HEK293 (cell line): ENCODE data around the gene EIF4B.

ENCODE experiments used
- CTCF ChIA-PET: fragments of 350-600 bp; formaldehyde crosslinking; extraction: SDS; loops from one replicate; lab custom pipeline; 2021; ENCODE audit warnings: antibody characterized with exemption; lab: Yijun Ruan, JAX
- POLR2A ChIA-PET: fragments of 300-600 bp; formaldehyde crosslinking; extraction: SDS; loops from one replicate; lab custom pipeline; 2020; ENCODE audit warnings: antibody characterized with exemption, inconsistent platforms; lab: Yijun Ruan, JAX
- H3K27ac ChIP-seq: fragments of 200-500 bp; sonication (Bioruptor generic); 2 replicates; pipeline ENCODE4 v1.5.1; 2014; ENCODE audit warnings: low read depth, low read length, control low read depth, inconsistent platforms; ENCODE audit errors: extremely low read depth
- H3K36me3 ChIP-seq, 2 experiments: fragments of 200-500 bp in 1 of 2; sonication (Bioruptor generic) in 1 of 2; 1 replicate in 1 of 2; 2 replicates in 1 of 2; pipeline ENCODE4 v1.5.1; 2014 to 2017; ENCODE audit warnings: inconsistent platforms in 2 of 2, low read length in 2 of 2; ENCODE audit not compliant: control insufficient read depth in 2 of 2, insufficient read depth in 1 of 2
- H3K4me1 ChIP-seq: fragments of 200-500 bp; sonication (Bioruptor generic); 2 replicates; pipeline ENCODE4 v1.5.1; 2014; ENCODE audit warnings: mild to moderate bottlenecking, low read length, inconsistent platforms; ENCODE audit not compliant: control insufficient read depth, insufficient read depth
- H3K4me3 ChIP-seq: 2 replicates; pipeline ENCODE4 v1.5.1; 2011; ENCODE audit warnings: low read depth, mild to moderate bottlenecking, control low read depth, low read length, moderate library complexity
- H3K9me3 ChIP-seq: fragments of 200-500 bp; sonication (Bioruptor generic); 2 replicates; pipeline ENCODE4 v1.5.1; 2014; ENCODE audit warnings: low read depth, low read length, inconsistent platforms; ENCODE audit not compliant: control insufficient read depth, insufficient read depth
- GLIS1 ChIP-seq: fragments of 450-650 bp; formaldehyde crosslinking; IDR thresholded peaks from 2 replicates; pipeline ENCODE4 v1.5.1; 2016; ENCODE audit warnings: missing biosample characterization, missing genetic modification characterization
- KLF8 ChIP-seq: fragments of 450-650 bp; formaldehyde crosslinking; IDR thresholded peaks from 2 replicates; pipeline ENCODE4 v1.5.1; 2016; ENCODE audit warnings: missing biosample characterization, missing genetic modification characterization
- MZF1 ChIP-seq: fragments of 450-650 bp; formaldehyde crosslinking; IDR thresholded peaks from 2 replicates; pipeline ENCODE4 v1.5.1; 2017; ENCODE audit warnings: missing biosample characterization, missing genetic modification characterization, borderline replicate concordance
- PRDM2 ChIP-seq: fragments of 450-650 bp; formaldehyde crosslinking; IDR thresholded peaks from 2 replicates; pipeline ENCODE4 v1.5.1; 2016; ENCODE audit warnings: missing biosample characterization, missing genetic modification characterization, borderline replicate concordance
- SCRT2 ChIP-seq: fragments of 450-650 bp; formaldehyde crosslinking; IDR thresholded peaks from 2 replicates; pipeline ENCODE4 v1.5.1; 2016; ENCODE audit warnings: missing biosample characterization, missing genetic modification characterization
- SP2 ChIP-seq: fragments of 450-650 bp; formaldehyde crosslinking; IDR thresholded peaks from 2 replicates; pipeline ENCODE4 v1.5.1; 2016; ENCODE audit warnings: missing biosample characterization, missing genetic modification characterization
- SP7 ChIP-seq: fragments of 450-650 bp; formaldehyde crosslinking; IDR thresholded peaks from 2 replicates; pipeline ENCODE4 v1.5.1; 2016; ENCODE audit warnings: missing biosample characterization, missing genetic modification characterization
- ZBTB10 ChIP-seq: fragments of 450-650 bp; formaldehyde crosslinking; IDR thresholded peaks from 2 replicates; pipeline ENCODE4 v1.5.1; 2016; ENCODE audit warnings: missing biosample characterization, missing genetic modification characterization
- ZBTB6 ChIP-seq: fragments of 450-650 bp; formaldehyde crosslinking; IDR thresholded peaks from 2 replicates; pipeline ENCODE4 v1.5.1; 2017; ENCODE audit warnings: missing biosample characterization, missing genetic modification characterization
- ZEB2 ChIP-seq: fragments of 450-650 bp; formaldehyde crosslinking; IDR thresholded peaks from 2 replicates; pipeline ENCODE4 v1.5.1; 2016; ENCODE audit warnings: missing biosample characterization, missing genetic modification characterization
- ZNF121 ChIP-seq: fragments of 450-650 bp; formaldehyde crosslinking; IDR thresholded peaks from 2 replicates; pipeline ENCODE4 v1.5.1; 2016; ENCODE audit warnings: missing biosample characterization, missing genetic modification characterization
- ZNF140 ChIP-seq: fragments of 450-650 bp; formaldehyde crosslinking; IDR thresholded peaks from 2 replicates; pipeline ENCODE4 v1.5.1; 2016; ENCODE audit warnings: missing biosample characterization, missing genetic modification characterization
- ZNF211 ChIP-seq: fragments of 450-650 bp; formaldehyde crosslinking; IDR thresholded peaks from 2 replicates; pipeline ENCODE4 v1.5.1; 2016; ENCODE audit warnings: low read depth, missing biosample characterization, missing genetic modification characterization
- ZNF26 ChIP-seq: fragments of 450-650 bp; formaldehyde crosslinking; IDR thresholded peaks from 2 replicates; pipeline ENCODE4 v1.5.1; 2016; ENCODE audit warnings: missing biosample characterization, missing genetic modification characterization
- ZNF324 ChIP-seq: fragments of 450-650 bp; formaldehyde crosslinking; IDR thresholded peaks from 2 replicates; pipeline ENCODE4 v1.5.1; 2016; ENCODE audit warnings: missing biosample characterization, missing genetic modification characterization
- ZNF398 ChIP-seq: fragments of 450-650 bp; formaldehyde crosslinking; IDR thresholded peaks from 2 replicates; pipeline ENCODE4 v1.5.1; 2017; ENCODE audit warnings: missing biosample characterization, missing genetic modification characterization
- ZNF404 ChIP-seq: fragments of 450-650 bp; formaldehyde crosslinking; IDR thresholded peaks from 2 replicates; pipeline ENCODE4 v1.5.1; 2017; ENCODE audit warnings: missing biosample characterization, missing genetic modification characterization
- ZNF513 ChIP-seq: fragments of 450-650 bp; IDR thresholded peaks from 2 replicates; pipeline ENCODE4 v1.5.1; 2018; ENCODE audit warnings: missing biosample characterization, missing genetic modification characterization

Gene EIF4B

GRCh38 chr12:53053218-53054111 is 47.2 kb downstream of the EIF4B start (continued):
- TF ChIP-seq PRDM2 (tag by site-specific recombination): peak; percentile 43; the same call in 1 of the 2 replicates
- TF ChIP-seq ZNF513 (tag by site-specific recombination): no peak
- TF ChIP-seq ZNF398: peak; percentile 8; the same call in 1 of the 2 replicates
- peak; percentile 37 for TF ChIP-seq GLIS1 (tag by site-specific recombination)
- TF ChIP-seq ZNF140 (tag by site-specific recombination): no peak
- peak; percentile 81 for TF ChIP-seq SCRT2 (tag by site-specific recombination)
- no peak for TF ChIP-seq ZNF404 (tag by site-specific recombination)
- TF ChIP-seq ZBTB10 (tag by site-specific recombination): peak; percentile 8; the same call in 1 of the 2 replicates
- TF ChIP-seq MZF1: no peak
- TF ChIP-seq ZEB2 (tag by site-specific recombination): 0 out of 2 replicates have a peak, but pooled peaks have one; percentile 68

- Histone ChIP-seq H3K36me3 (peaks cover 0 to 11% of the 10 kb centered on the region in 2 experiments; a peak in 1 of 3 replicates), H3K4me1 (peaks cover 24% of the 10 kb centered on the region), H3K27ac (peak overlapping the region; percentile 45; the same call in 1 of the 2 replicates), H3K9me3 (no peaks in the 10 kb centered on the region), H3K4me3 (peak overlapping the region; percentile 73)
- ChIA-PET CTCF (interaction anchor here (0.6 to 4.7 kb wide), 21 partner anchors 8 to 1198 kb away, joined by 3 to 59 read pairs (median 4); partner anchors contain the start of genes EIF4B, IGFBP6, SOAT2 and SPRYD3), POLR2A (interaction anchor here (0.6 to 2.1 kb wide), 14 partner anchors 8 to 447 kb away, joined by 3 to 18 read pairs (median 4); partner anchors contain the start of genes AAAS, EIF4B, KRT8 and SPRYD3)
- TF ChIP-seq KLF8 (tag by site-specific recombination) (peak; percentile 68; the same call in 1 of the 2 replicates), ZNF324 (peak; percentile 31; the same call in 1 of the 2 replicates), ZNF211 (tag by site-specific recombination) (no peak), ZNF121 (tag by site-specific recombination) (peak; percentile 87), ZNF26 (tag by site-specific recombination) (no peak), SP2 (tag by site-specific recombination) (peak; percentile 95), ZBTB6 (peak; percentile 85), SP7 (0 out of 2 replicates have a peak, but pooled peaks have one; percentile 42)
Measured at GRCh38 chr12:53054112-53054878, 48.0 kb downstream of the EIF4B start.
